GM19193 (cell line): ENCODE data around the gene SPPL2C.

Experiments
- POLR2A ChIP-seq: IDR thresholded peaks from 4 replicates; pipeline ENCODE4 v1.6.1; 2011; ENCODE audit not compliant: insufficient read depth, insufficient read length; ENCODE audit errors: extremely low read depth

Gene SPPL2C

DNA sequence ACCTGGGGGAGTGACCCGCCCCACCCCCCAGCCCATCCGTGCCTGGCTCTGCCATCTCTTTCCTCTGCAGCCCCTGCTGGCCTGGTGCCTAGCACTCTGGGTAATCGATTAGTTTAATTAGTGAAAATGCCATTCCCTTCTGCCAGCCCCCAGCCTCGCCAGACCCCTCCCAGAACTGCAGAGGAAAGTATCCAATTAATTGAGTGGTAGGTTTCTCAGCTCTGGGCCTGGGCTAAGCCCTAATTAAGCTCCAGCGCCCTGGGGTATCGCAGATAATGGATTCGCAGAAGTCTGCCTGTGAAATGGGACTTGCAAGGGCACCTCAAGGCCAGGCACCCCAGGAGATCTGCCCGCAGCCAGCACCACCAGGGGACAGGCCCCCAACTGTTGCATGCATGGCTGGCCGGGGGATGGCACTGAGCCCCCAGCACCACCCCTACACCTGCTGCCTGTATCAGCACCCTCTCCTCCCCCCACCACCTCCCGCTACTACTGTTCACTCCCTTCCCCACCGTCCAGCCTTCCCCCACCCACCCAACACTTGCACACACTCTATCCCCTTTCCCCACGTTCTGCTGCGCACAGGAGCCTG lies 19.7 kb upstream of the SPPL2C start:
- no peak for TF ChIP-seq POLR2A

GRCh38 chr17:45825792-45826191 lies 18.9 kb upstream of the SPPL2C start:
- no peak for TF ChIP-seq POLR2A

GRCh38 chr17:45826919-45827588 lies 17.6 kb upstream of the SPPL2C start:
- TF ChIP-seq POLR2A = no peak

DNA sequence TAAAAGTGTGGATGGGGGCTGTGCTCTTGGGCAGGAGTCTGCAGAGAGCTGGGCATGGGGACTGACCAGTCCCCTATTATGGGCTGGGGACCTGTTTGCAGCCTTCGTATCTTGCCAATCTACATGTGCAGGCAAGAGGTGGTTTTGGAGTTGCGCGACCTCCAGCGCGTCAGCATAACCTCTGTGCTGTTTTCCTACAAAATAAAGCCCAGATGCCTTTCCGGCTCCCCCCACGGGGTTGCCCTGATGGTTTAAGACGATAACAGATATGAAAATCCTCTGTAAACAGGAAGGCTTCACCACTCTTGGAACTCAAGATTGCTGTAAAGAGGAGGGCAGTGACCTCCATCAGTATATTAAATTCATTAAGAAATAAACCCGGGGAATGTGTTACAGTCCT lies 16.5 kb upstream of the SPPL2C start:
- no peak for TF ChIP-seq POLR2A

GRCh38 chr17:45828582-45829133 lies 16.0 kb upstream of the SPPL2C start:
- no peak for TF ChIP-seq POLR2A

DNA sequence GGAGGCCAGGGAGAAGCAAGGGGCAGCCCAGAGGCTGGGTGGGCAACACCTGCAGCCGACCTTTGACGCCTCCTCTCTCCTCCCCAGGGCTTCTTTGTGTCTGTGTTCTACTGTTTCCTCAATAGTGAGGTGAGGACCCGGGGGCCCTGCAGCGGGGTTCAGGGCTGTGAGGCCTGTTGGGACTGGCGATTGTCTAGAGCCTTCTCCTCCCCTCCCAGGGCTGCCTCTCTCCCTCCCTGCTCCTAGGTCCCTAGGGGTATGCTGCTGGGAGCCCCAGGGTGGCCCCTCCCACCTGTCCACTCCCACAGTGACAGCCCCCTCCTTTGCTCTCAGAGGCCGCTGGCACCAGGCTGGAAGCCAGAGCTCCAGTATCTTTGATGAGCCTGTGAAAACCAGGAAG lies 10.8 kb upstream of the SPPL2C start:
- TF ChIP-seq POLR2A = no peak

GRCh38 chr17:45834471-45835396 lies 9.9 kb upstream of the SPPL2C start:
- TF ChIP-seq POLR2A = no peak

- no peak for TF ChIP-seq POLR2A
Measured at GRCh38 chr17:45835481-45835880, 9.2 kb upstream of the SPPL2C start.

DNA sequence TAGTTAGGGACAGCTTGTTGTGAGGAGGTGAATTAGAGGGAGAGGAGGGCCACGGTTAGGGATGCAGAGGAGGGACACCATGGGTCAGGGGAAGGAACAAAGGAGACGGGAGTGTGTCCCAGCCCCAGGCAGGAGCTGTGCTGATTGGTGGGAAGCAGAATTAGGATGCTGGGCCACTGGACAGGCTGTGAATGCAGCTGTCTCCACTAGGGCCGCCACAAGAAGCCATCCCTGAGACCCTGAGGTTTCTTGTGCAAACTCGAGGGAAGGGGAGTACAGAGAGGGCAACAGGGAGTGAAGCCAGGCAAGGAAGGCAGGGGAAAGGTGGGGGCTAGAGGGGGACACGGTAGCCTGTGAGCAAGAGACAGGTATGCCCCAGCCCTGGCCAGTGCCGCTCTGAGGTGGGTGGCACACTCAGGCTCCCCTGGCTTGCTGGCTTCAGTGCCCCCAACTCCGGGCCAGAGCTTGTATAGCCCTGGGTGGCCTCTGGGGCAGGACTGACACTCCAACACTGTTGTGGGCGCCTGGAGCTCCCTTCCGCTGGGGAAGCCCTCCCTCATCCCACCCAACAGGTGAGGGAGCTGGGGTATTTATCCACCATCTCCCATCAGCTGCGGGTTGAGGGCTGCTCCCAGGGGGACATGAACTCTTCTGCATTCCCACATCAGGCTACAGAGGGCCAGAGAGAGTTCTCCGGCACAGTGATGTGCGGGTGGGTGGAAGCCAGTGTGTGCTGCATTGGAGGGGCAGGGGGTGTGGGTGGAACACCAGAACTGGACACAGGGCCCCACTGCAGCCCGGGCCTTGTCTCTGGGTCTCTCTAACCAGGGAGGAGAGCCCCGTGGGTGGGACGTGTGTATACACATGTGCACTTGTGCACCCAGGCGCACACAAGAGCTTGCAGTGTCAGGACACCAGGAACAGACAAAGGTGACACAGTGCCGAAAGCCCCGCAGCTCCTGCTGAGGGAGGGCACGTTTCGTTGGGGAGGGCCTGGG lies 8.3 kb upstream of the SPPL2C start:
- no peak for TF ChIP-seq POLR2A

DNA sequence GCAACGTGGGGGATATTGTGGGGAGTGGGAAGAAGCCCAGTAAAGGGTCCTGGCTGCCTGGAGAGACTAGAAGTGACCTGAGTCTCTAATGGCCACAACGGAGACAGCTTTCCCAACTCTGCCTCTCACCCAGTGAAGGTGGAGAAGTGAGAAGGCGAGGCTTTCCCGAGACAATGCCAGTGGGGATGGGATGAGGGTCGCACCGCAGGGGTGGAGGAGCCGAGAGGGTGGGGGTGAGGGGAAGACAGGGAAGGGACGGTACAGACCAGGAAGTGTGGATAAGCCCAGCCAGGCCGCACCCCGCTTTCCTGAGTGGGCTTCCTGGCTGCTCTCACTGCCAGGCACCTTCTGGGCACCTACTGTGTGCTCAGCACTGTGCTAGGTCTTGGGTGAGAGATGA lies 7.5 kb upstream of the SPPL2C start:
- no peak for TF ChIP-seq POLR2A

DNA sequence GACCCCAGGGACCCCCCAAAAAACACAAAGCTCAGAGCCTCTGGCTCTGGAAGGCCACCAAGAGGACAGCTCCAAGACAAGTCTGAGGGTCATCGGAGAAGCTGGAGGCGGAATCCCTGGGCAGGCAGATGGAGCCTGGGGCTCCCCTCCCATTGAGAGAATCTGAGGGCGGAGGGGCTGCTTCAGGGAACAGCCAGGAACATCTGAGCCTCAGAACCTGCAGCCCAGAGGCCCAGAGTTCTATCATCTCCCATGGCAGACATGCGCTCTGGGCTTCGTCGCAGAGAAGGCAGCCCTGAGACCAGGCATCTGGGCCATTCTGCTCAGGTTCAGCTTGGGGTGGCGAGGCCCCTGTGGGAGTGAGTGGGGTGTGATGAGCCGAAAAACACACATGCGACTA lies 7.1 kb upstream of the SPPL2C start:
- TF ChIP-seq POLR2A = no peak

- TF ChIP-seq POLR2A = no peak
Measured at GRCh38 chr17:45838751-45839295, 5.9 kb upstream of the SPPL2C start.

DNA sequence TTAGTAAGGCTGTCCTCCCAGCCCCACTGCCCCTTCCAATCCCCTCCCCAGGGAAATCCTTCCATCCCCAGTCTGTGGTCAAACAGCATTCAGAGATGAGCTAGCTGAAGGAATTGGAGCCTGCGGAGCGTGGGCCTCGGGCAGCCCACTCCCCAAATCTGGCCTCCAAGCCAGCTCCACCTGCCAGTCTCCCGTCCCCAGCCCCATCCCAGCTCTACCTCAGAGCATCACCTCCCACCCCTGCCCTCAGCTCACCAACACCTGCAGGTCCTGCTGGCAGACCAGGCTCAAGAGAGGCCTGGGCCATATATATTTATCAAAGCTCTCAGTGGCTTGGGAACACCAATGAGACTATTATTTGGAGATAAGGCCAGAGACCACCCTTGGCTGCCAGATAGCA lies 5.2 kb upstream of the SPPL2C start:
- TF ChIP-seq POLR2A = no peak

- TF ChIP-seq POLR2A = no peak
Measured at GRCh38 chr17:45841186-45841585, 3.5 kb upstream of the SPPL2C start.
